NCI-H345 treated with DMSO at 0.1 percent for 48 hours (cell line): ENCODE data around the gene COL5A1.
"Not testable (repeated sequence)": the region's sequence is repeated elsewhere in the genome, so short reads cannot be mapped to it uniquely, and the experiment has no call there.

Experiments
- DNase-seq: peaks from one replicate; lab custom pipeline; 2025; ENCODE audit not compliant: unreplicated experiment; lab: John Stamatoyannopoulos, UW

The COL5A1 gene

GRCh38 chr9:134638502-134639090, 3.0 kb upstream of the COL5A1 start:
- no peak for DNase-seq

DNA sequence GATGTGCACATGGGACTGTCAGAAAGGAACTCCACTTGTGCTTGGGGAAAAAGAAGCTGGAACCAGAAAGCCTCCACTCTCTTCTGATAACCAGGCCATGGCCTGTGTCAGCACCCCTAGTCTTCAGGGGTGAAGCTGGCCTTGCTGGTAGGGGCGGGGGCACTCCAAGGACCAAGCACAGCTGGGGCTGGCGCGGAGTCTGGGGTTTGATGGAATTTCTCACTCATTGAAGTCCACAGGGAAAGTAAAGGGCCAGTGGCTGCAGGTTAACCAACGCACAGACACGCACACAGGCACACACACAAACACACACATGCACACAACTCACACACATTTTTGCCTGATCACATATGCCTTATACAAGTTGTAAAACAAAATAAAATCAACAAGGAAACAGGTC, 1.6 kb upstream of the COL5A1 start:
- DNase-seq, result no peak

DNA sequence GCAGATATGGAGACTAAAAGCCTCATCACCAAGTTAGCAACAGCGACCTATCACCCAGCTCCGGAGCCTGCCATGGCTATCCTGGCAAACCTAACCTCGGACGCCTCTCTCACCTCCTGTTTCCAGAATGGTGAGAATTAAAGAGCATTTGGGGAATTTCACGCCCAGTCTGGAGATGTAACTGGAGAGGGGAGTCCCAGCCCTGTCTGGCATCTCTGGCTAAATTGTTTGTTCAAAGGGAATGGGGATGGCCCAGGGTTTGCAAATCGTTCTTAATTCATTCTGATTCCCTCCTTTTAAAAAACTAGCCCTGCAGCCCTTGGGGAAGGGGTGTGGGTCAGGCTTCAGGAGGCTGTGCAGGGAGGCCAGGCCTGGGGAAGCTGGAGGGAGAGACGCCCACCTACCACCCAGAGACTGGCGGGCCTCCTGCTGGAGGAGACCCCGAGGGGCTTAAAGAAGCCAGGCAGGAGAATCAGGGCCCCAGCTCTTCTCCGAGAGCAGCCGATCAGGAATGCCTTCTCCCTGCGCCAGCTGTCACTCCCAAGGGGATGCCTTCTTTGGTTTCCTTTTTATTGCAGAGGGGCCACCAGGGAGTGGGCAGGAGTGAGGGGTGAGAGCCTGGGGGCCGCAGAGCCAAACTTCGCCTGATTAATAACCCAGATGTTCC, 964 bp upstream of the COL5A1 start:
- DNase-seq, result no peak

- no peak for DNase-seq
Measured at GRCh38 chr9:134641990-134642384, 384 bp downstream of the COL5A1 start.

DNA sequence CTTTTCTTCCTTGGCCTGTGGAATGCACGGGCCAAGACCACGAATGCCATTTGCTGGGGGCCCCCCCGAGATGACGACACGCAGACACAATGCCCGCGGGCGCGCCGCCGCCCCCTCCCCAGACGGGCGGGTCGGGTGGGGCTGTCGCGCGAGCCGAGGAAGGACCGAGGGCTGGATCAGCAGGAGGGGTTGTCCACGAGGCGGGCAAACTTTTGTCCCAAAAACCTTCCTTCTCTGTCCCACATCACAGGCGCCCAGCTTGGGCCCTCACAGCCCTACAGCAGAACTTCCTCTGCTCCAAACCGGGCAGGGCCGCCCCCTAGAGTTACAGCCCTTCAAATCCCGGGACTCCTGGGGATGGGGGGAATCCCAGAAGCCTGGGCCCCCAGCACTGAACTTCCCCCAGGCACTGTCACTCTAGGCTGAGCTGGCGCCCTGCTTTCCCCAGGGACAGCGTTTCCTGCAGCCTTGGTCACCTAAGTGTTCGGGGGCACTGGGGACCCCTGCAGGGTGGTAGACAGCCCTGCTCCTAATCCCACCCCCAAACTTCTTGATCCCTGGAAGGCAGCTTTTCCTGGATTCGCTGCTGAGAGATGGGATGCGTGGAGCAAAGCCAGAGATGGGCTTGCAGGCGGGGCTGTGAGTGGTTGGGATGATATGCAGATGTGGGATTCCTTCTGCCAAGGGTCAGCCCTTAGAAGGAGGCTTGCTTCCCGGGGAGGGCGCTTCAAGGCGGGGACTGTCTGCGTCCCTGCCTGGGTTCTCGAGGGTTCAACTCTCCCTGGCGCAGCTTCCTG, 980 bp downstream of the COL5A1 start:
- no peak for DNase-seq

DNA sequence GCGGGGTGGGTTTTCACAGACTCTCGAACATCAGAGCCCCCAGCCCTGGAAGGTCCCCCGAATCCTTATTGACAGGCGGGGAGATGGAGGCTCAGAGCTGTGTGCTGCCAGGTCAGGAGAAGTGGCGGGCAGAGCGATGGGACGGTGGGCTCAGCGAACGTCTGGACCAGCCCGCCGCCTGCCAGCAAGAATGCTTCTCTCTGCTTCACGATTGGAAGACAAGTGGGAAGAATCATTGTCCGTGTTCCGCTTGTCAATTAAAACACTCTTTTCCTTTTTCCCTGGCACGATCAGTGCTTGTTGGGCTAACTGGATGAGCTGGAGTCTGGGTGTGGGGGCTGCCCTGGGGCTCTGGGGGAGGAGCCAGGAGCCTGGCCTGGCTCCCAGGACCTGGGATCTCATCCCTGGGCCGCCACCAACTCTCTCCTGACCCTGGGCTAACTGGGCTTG, 1.6 kb downstream of the COL5A1 start:
- no peak for DNase-seq

GRCh38 chr9:134644401-134644724, 2.8 kb downstream of the COL5A1 start:
- DNase-seq, result not testable (repeated sequence)

GRCh38 chr9:134644725-134645606, 3.4 kb downstream of the COL5A1 start:
- no peak for DNase-seq

DNA sequence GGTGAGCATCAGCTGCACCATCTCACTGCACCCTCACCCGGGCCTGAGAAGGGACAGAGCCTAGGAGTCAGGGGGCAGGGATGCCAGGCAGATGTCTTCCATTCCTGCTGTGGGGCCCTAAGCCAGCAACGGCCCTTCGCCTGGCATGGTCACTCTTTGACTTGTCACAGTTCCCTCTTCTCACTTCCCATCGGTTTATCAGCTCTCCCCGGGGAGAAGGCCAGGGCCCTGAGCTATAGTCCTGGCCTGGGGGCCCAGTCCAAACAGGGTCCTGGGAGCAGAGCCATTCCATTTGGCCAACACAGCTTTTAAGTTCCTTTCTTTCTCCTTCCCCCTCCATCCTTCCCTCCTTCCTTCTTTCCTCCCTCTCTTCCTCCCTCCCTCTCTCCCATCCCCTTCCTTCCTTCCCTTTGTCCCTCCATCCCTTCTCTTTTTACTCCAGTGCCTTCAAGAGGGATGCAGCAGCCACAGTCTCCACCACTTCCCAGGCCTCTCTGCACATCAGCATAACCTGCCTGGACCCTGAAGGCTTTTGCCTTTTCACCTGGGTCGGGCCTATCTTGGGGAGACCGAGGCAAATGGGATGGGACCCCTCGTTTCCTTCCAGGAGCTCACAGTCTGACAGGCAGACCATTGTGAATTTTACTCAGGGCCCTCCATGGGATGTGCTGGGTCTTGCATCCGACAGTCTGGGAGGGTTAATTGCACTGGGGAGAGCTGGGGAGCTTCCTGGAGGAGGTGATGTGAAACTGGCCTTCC, 4.2 kb downstream of the COL5A1 start:
- no peak for DNase-seq

DNA sequence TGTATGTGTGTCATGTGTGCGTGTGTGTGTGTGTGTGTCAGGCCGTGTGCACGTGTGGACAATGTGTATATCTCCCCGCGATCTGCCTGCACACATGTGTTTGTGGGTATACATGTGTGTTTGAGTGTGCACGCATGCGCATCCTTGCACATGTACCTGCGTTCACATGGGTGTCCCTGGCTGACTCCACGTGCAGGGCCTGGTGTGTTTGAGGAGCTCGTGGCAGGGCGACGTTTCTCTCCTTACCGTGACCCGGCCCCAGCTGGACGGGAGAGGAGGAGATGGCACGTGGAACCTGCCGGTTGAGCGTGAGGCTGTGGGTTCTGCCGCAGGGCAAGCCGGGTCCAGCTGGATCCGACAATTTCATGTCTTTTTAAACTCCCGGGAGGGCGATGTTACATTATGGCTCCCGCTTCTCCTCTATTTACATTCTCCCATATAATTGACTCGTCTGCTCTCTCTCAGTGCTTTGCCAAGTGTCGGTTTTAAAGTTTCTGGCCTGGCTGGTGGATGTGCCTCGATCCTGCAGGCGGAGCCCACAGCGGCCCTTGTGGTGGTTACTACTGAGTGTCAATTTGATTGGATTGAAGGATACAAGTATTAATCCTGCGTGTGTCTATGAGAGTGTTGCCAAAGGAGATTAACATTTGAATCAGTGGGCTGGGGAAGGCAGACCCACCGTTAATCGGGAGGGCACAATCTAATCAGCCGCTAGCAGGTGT, 5.9 kb downstream of the COL5A1 start:
- no peak for DNase-seq

DNA sequence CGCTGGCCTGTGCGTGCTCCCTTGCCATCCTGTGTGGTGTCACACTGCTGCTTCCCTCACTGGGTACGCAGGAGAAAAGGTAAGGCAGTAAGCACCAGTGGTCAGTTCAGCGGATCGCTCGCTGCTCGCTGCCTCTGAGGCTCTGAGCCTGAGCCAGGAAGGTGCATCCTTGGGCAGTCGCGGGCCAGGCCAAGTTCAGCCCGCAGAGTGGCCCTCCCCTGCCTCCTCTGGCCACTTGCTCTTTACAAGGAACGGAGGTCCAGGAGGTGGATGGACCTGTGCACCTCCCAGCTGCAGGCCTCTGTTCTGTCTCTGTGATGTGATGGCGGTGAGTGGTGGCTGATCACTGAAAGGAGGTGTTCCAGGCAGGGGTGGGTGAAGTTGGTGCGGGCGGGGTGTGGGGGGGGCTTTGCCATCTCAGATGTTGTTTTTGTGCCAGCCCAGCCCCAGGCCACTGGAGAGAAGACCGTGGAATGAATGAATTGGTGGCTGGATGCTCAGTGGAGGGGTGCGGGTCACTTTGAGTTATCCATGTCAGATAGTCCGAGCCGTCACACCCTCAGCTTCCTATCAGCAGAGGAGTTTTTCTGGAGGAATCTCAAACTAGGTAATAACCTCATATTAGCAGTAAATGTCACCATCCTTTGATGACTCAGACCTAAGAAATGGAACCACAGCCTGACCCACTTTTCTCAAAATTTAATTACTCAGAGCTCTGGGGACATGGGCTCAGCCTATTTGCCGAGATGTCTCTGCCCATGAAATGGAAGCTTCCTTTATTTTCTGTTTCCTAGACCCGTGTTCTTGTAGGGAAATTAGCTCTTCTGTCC, 7.3 kb downstream of the COL5A1 start:
- no peak for DNase-seq

DNA sequence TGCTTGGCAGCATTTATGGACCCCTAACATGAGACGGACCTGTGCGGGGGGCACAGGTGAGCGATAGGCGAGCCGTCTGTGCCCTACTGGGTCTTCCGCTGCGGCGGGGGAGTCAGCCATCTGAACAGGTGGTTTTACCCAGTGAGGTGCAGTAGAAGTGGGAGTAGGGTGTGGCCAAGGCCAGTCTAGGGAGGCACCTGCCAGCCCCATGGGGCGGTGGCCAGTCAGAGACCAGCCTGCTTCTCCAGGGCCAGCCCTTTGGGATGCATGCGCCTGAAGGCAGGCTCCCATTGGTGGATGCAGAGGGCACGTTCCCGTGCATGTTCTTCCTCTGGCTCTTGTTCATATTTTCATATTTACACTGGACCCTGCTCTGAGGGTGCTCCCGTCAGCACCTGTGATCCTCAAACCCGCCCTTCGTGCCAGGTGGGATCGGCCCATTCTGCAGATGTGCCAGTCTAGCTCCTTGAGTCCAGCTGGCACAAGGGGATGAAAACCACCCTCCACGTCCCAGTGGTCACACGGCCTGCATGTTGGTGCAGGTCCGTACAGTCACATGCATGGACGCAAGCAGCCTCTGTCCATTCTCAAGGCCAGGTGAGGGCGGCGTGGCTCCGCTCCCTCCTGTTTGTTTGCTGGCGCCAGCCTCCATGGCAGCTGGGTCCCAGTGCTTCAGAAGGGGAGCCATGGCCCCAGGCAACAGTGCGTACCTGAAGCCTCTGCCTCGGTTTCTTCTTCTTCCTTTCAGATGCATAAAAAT, 9.0 kb downstream of the COL5A1 start:
- DNase-seq, result no peak

- DNase-seq, result no peak
Measured at GRCh38 chr9:134651226-134651905, 9.8 kb downstream of the COL5A1 start.

GRCh38 chr9:134652291-134653225, 11.0 kb downstream of the COL5A1 start:
- DNase-seq, result no peak

DNA sequence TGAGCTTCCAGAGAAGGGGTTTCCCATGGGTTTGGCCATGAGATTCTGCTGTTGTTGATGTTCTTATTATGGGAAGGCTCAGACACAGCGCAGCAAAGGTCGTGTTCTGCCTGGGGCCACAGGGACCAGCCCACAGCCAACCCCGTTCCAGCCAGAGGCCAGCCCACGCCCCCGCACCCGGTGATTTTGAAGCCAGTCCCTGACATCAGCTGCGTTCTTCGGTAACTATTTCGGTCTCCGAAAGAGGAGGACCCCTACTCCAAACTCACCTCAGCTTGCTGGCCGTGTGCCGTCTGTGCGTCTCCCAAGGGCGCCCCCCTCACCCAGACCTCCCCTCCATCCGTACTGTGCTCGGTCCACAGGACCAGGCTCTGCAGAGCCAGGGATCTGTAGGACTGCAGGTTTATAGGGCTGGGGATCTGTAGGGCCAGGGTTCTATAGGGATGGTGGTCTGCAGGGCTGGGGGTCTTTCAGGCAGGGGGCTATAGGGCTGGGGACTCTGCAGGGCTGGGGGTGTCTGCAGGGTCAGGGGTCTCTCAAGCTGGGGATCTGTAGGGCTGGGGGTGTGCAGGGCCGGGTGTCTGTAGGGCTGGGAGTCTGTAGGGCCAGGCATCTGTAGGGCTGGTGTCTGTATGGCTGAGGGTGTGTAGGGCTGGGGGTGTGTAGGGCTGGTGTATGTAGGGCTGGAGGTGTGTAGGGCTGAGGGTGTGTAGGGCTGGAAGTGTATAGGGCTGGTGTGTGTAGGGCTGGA, 11.8 kb downstream of the COL5A1 start:
- DNase-seq, result no peak

DNA sequence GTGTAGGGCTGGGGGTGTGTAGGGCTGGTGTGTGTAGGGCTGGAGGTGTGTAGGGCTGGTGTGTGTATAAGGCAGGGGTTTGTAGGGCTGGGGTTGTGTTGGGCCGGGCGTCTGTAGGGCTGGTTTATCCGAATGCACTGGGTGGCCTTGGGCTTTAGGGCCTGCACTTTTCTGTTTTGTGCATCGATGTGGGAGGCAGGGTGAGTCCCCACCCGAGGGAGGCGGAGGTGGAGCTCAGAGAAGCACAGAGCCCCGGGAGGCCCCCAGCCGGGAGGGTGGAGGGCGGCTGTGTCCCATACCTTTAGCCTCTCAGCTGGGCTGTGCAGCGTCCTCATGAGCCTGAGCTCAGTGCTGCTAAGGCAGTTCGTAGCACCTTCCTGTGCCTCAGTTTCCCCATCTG, 13.5 kb downstream of the COL5A1 start:
- no peak for DNase-seq
